ENCODE results near the gene PRAMEF18.
"Not testable (repeated sequence)": the region's sequence is repeated elsewhere in the genome, so short reads cannot be mapped to it uniquely, and the experiment has no call there.

- TF ChIP-seq CTCF, POLR2AphosphoS5, POLR2A, EP300 (IDR thresholded peaks at IDR 0.05): not testable (repeated sequence)
Observed at GRCh38 chr1:13253898-13254297, 27.9 kb upstream of the PRAMEF18 start, which contains the start of gene PRAMEF5.
